ENCODE data around the gene PPP1R7. TPM values are rescaled to one million over a fixed set of nuclear protein-coding genes. Genes with fewer than 3 reads are reported as not detected.

Gene PPP1R7
- total RNA-seq, 1 experiment from 2014 or later = 45.4 TPM

DNA sequence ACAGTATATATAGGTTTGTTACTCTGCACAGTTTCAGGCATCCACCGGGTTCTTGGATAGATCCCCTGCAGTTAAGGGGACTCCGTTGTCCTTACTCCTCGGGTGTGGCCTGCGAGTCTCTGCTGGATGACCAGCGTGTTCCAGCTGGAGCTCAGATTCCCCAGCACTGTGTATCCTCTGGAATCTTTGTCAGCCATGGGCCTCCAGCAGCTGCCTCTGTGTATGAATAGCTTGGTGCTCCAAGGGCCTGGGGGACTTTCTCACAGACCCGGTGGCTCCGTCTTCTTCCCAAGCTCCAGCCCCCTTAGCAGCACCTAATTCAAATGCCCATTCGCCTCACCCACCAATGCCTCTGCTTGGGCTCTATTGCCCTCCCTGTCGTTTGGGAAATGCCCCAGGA lies 44.5 kb downstream of the PPP1R7 start (continued):
- TF ChIP-seq SIN3A (IDR thresholded peaks at IDR 0.05; ENCODE audit: low read depth) (no peak), RAD21 (IDR thresholded peaks at IDR 0.05; ENCODE audit: low read depth) (no peak)
- TF ChIP-seq, protein P1, sequence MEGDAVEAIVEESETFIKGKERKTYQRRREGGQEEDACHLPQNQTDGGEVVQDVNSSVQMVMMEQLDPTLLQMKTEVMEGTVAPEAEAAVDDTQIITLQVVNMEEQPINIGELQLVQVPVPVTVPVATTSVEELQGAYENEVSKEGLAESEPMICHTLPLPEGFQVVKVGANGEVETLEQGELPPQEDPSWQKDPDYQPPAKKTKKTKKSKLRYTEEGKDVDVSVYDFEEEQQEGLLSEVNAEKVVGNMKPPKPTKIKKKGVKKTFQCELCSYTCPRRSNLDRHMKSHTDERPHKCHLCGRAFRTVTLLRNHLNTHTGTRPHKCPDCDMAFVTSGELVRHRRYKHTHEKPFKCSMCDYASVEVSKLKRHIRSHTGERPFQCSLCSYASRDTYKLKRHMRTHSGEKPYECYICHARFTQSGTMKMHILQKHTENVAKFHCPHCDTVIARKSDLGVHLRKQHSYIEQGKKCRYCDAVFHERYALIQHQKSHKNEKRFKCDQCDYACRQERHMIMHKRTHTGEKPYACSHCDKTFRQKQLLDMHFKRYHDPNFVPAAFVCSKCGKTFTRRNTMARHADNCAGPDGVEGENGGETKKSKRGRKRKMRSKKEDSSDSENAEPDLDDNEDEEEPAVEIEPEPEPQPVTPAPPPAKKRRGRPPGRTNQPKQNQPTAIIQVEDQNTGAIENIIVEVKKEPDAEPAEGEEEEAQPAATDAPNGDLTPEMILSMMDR (IDR thresholded peaks at IDR 0.05 in 2 of 3, conservative IDR thresholded peaks at IDR 0.05 in 1 of 3; ENCODE audit: borderline replicate concordance in 1 of 3, insufficient read depth in 1 of 3, low read depth in 2 of 3, low read length in 2 of 3) = no peak
- TF ChIP-seq, protein P2, sequence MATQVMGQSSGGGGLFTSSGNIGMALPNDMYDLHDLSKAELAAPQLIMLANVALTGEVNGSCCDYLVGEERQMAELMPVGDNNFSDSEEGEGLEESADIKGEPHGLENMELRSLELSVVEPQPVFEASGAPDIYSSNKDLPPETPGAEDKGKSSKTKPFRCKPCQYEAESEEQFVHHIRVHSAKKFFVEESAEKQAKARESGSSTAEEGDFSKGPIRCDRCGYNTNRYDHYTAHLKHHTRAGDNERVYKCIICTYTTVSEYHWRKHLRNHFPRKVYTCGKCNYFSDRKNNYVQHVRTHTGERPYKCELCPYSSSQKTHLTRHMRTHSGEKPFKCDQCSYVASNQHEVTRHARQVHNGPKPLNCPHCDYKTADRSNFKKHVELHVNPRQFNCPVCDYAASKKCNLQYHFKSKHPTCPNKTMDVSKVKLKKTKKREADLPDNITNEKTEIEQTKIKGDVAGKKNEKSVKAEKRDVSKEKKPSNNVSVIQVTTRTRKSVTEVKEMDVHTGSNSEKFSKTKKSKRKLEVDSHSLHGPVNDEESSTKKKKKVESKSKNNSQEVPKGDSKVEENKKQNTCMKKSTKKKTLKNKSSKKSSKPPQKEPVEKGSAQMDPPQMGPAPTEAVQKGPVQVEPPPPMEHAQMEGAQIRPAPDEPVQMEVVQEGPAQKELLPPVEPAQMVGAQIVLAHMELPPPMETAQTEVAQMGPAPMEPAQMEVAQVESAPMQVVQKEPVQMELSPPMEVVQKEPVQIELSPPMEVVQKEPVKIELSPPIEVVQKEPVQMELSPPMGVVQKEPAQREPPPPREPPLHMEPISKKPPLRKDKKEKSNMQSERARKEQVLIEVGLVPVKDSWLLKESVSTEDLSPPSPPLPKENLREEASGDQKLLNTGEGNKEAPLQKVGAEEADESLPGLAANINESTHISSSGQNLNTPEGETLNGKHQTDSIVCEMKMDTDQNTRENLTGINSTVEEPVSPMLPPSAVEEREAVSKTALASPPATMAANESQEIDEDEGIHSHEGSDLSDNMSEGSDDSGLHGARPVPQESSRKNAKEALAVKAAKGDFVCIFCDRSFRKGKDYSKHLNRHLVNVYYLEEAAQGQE (IDR thresholded peaks at IDR 0.05; ENCODE audit: low read depth) = no peak
- TF ChIP-seq, protein P3, sequence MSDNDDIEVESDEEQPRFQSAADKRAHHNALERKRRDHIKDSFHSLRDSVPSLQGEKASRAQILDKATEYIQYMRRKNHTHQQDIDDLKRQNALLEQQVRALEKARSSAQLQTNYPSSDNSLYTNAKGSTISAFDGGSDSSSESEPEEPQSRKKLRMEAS (IDR thresholded peaks at IDR 0.05) = no peak

DNA sequence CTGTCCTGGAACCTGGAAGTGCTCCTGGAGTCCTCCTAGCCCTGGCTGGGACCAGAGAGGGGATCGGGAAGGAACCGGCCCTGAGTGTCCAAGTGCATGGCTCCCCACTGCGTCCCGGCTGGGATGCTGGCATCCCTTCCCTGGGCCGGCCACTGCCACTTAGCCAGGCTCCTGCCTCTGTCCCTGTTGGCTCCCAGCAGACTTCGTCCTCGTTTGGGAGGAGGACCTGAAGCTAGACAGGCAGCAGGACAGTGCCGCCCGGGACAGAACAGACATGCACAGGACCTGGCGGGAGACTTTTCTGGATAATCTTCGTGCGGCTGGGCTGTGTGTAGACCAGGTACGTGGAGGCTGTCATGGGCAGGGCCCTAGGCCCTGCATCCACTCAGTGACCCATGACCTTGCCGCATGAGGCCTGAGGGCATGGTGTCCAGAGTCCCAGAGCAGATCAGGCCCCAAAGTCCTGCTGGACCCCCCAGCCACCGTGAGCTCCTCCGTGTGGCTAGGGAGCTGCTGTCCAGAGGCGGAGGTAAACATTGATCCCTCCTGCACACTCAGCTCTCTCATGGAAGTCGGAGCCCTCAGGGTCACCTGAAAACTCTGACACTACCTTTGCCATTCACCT lies 45.4 kb downstream of the PPP1R7 start:
- ChIA-PET POLR2A (no interaction called here), RAD21 (ENCODE audit: low non-redundant PET in 1 of 2, low total read pairs in 2 of 2, uncharacterized antibody in 2 of 2, unreplicated experiment in 2 of 2) (no interaction called here), CTCF (no interaction called here)
- DNase-seq (ENCODE audit: low read depth, low spot score) = no peak
- no peak for ATAC-seq
- Histone ChIP-seq H3K4me3 (replicated peaks in 1 of 2; ENCODE audit: low read depth in 1 of 2, low read length in 2 of 2) (no peak overlapping the region), H2AFZ (ENCODE audit: low read depth, low read length, poor library complexity, severe bottlenecking) (no peak overlapping the region), H3K79me2 (ENCODE audit: insufficient read depth, low read length) (no peaks in the 10 kb centered on the region), H3K4me1 (ENCODE audit: control insufficient read depth in 1 of 2, insufficient read depth in 2 of 2, low read length in 2 of 2) (no peaks in the 10 kb centered on the region), H3K27me3 (ENCODE audit: insufficient read depth, low read length) (no peaks in the 10 kb centered on the region), H3K36me3 (ENCODE audit: control insufficient read depth in 1 of 2, insufficient read depth in 2 of 2, low read length in 2 of 2) (no peaks in the 10 kb centered on the region), H3K9me3 (ENCODE audit: control insufficient read depth in 1 of 2, insufficient read depth in 1 of 2, low read depth in 1 of 2, low read length in 2 of 2) (no peaks in the 10 kb centered on the region), H3K9me2 (ENCODE audit: insufficient read depth) (no peaks in the 10 kb centered on the region), H4K20me1 (ENCODE audit: insufficient read depth) (no peaks in the 10 kb centered on the region), H3K9ac (ENCODE audit: low read length) (no peak overlapping the region), H3K4me2 (ENCODE audit: low read length) (no peak overlapping the region), H3K27ac (ENCODE audit: low read depth, low read length) (no peak overlapping the region)
- intact Hi-C loops (cut with micrococcal nuclease) = no loop called here
- no TSS peak for BruUV-seq (replicated peaks)
- TF ChIP-seq CEBPB (IDR thresholded peaks at IDR 0.05; ENCODE audit: low read depth) = no peak
- no peak for TF ChIP-seq RAD21 (IDR thresholded peaks at IDR 0.05; ENCODE audit: low read depth)
- no peak for TF ChIP-seq CBX3 (IDR thresholded peaks at IDR 0.05; ENCODE audit: low read depth)
- TF ChIP-seq POLR2A (IDR thresholded peaks at IDR 0.05; ENCODE audit: borderline replicate concordance, extremely low read depth, insufficient read depth, insufficient read length) = no peak
- TF ChIP-seq SIN3A (IDR thresholded peaks at IDR 0.05; ENCODE audit: low read depth) = no peak
- TF ChIP-seq, protein P4, sequence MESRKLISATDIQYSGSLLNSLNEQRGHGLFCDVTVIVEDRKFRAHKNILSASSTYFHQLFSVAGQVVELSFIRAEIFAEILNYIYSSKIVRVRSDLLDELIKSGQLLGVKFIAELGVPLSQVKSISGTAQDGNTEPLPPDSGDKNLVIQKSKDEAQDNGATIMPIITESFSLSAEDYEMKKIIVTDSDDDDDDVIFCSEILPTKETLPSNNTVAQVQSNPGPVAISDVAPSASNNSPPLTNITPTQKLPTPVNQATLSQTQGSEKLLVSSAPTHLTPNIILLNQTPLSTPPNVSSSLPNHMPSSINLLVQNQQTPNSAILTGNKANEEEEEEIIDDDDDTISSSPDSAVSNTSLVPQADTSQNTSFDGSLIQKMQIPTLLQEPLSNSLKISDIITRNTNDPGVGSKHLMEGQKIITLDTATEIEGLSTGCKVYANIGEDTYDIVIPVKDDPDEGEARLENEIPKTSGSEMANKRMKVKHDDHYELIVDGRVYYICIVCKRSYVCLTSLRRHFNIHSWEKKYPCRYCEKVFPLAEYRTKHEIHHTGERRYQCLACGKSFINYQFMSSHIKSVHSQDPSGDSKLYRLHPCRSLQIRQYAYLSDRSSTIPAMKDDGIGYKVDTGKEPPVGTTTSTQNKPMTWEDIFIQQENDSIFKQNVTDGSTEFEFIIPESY (IDR thresholded peaks at IDR 0.05; ENCODE audit: extremely low read depth, insufficient replicate concordance, low read length) = no peak
- TF ChIP-seq SRF (IDR thresholded peaks at IDR 0.05; ENCODE audit: low read depth) = no peak
- no peak for TF ChIP-seq POLR2AphosphoS5 (IDR thresholded peaks at IDR 0.05; ENCODE audit: low read depth, low read length)
- TF ChIP-seq, protein P2 (IDR thresholded peaks at IDR 0.05; ENCODE audit: low read depth) = no peak

All from HCT116 (cell line).